HG03108 (cell line): ENCODE results near the gene KRTAP2-1.
"Not testable (repeated sequence)": the region's sequence is repeated elsewhere in the genome, so short reads cannot be mapped to it uniquely, and the experiment has no call there.

Experiments used
- ATAC-seq: cut with Tn5 transposase; IDR thresholded peaks from one replicate; pipeline ENCODE4 v1.9.1; 2021; ENCODE audit warnings: moderate library complexity; ENCODE audit not compliant: unreplicated experiment

KRTAP2-1 gene

GRCh38 chr17:41013606-41014005 is 33.5 kb downstream of the KRTAP2-1 start:
- no peak for ATAC-seq

DNA sequence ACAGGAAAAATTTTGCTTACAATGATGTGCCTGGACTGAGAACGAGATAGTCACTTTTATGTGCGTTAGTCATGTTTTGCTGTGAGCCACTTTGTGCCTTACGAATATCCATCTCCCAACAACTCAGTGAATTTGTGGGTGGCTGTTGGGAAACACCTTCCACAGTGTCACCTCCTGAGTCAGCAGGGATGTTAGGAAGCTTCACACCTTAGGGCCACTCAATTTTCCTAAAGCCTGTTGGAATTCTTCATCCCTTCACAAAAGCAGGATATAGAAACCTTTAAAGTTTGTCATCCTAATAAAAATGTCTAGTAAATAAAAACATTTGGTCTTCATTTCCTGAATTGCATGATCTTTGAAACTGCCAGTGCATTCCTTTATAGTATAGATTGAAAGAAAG is 33.9 kb downstream of the KRTAP2-1 start:
- no peak for ATAC-seq

- ATAC-seq: no peak
Observed at GRCh38 chr17:41012326-41013120, 34.6 kb downstream of the KRTAP2-1 start.

- no peak for ATAC-seq
Observed at GRCh38 chr17:41010441-41010840, 36.7 kb downstream of the KRTAP2-1 start.

DNA sequence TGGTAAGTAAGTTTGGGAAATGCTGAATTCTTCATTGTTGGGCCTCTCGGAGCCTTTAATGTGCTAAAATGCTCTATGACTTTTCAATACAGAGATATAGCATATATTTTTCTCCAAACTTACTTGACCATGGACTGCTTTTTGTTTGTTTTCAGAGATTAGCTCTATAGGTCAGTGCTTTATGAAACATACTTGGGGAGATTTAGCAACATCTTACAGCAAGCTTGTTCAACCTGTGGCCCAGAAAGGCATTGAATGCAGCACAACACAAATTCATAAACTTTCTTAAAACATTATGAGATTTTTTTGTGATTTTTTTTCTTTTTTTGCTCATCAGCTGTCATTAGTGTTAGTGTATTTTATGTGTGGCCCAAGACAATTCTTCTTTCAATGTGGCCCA is 37.2 kb downstream of the KRTAP2-1 start:
- no peak for ATAC-seq

DNA sequence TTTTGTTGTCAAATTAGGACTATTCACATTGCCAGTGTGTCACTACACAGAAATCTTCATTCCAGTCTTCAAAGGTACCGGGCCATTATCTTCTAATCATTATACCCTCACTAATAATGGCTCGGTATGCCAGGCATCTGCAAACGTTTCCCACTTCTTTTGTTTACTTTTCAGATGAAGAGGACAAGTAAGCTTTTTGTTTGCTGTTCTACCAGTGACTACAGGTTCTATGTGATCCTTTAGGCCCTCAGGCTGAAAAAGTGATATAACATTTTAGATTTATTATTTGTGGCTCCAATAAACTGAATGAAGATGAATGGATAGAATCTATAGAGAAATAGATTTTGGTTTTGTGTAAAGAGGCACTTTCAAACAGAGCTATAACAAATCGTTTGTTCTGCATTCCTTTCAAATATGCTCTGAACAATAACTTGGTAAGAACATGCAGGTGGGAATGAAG is 37.8 kb downstream of the KRTAP2-1 start:
- ATAC-seq: no peak

DNA sequence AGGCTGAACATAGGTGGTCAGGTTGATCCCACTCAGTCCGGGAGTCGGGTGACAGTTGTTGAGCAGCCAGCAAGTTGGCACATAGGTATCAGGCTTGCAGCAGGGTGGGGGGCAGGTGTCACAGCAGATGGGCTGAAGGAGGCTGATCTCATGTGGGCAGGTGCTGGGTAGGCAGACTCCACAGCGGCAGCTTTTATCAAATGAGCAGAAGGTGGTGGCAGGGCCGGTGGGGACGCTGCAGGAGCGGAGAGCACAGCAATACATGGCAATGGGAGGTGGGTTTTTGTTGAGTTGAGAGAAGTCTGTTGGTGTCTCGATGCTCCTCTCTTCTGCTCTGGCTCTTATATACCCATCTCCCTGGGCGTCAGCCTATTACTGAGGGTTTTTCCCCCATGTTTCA is 38.3 kb downstream of the KRTAP2-1 start, which contains the start of gene KRTAP3-1:
KRTAP3-1 (minus strand) TSS at position 318 of the 400 bp plus-strand sequence; CDS start at position 264, 54 bp downstream.
- ATAC-seq: no peak

DNA sequence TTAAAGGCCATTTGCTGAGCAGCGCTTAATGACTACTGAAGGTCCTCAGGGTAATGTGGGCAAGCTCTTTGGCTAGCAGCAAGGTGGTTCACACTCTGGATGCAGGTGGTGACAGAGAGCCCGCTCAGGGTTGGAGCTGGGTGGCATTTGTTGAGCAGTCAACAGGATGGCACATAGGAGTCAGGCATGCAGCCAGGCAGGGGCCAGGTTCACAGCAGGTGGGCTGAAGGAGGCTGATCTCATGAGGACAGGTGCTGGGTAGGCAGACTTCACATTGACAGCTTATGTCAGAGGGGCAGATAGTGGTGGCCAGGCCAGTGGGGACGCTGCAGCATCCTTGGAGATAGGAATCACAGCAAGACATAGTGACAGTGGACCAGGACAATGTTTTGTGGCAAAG is 42.7 kb downstream of the KRTAP2-1 start:
- no peak for ATAC-seq

DNA sequence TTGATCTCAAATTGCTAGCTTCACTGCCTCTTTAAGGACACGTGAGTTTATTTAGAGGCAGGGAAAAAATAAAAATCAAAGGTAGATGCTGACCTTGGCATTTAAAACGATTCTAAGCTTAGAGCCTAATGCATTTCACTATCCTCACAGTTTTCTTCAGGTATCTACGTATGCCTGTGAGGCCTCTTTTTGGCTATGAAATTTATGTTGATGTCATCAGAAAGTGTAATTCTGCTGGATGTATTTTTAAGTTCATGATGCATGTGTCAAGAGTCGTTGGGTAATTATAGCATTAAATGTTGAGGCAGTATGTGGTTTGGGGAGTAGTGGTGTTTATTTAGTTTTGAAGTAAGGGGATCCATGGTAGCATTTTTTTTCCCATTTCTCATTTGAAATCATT is 43.2 kb downstream of the KRTAP2-1 start:
- ATAC-seq: no peak

DNA sequence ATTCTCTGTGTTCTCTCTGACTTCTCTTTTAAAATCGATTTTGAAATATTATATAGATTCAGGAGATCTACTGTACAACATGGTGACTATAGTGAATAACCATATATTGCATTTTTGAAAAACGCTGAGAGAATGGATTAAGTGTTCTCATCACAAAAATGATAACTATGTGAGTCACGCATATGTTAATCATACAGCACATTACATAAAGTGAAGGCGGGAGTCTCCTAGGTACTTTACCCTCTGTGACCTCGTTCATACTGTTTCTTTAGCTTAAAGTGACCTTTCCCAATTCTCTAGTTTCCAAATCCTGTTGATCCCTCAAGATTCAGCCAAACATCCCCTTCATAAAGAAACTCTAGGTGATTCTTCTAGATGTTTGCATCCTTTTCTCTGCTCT is 44.3 kb downstream of the KRTAP2-1 start:
- ATAC-seq: no peak

DNA sequence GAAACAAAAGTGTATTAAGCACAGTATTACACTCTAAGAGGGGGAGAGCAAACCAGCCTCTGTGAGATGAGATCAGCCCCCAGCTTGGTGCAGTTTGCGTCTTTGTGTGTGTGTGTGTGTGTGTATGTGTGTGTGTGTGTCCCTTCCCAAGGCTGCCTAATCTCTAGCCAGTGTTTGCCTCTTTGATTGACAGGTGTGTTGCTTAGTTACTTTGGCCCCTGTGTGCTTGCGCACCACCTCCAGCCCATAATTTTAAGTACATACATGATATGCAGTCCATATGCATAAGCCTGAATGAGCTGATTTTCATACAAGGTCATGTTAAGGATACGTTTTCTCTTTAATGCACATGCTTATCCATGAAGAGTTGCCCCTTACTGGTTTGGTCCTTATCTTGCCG is 45.3 kb downstream of the KRTAP2-1 start:
- ATAC-seq: no peak

- not testable (repeated sequence) for ATAC-seq
Observed at GRCh38 chr17:40999563-40999962, 47.6 kb downstream of the KRTAP2-1 start, which contains the start of gene KRTAP3-2. KRTAP3-2 (minus strand) TSS chr17:40999906; CDS start chr17:40999853, 53 bp downstream.

DNA sequence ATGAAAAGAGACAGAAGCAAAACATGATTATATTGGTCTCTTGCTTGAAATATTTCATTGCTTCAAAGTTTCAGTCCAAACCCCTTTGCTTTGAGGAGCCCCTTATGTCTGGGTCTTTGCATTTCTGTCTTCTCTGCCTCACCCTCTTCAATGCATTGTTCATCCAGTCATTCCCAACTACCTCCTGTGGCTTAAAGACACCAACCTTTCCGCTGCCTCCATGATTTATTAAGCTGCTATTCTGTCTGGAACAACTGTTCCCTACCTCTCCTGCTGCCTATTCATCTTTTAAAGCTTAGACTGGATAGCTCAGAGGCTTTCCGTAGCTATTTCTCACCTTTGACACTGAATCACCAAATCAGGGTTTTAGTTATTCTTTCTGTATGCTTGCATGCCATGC is 49.8 kb downstream of the KRTAP2-1 start:
- ATAC-seq: no peak

DNA sequence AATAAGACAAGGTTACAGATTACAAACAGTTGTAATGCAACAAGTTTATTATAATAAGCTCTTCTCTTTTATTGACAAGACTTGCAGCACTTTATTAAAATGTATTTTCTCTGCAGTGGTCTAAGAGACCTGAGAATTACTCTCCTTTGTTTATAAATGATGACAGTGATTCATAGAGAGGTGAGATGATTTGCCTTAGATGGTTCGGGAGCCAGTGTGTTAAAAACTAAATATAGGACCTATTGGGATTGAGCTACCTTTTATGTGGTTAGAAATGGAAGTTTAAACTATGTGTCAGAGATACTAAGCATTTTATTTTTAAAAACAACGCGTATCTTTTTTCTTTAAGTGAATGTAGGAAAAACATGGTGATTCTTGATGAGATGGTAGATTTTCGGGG is 50.3 kb downstream of the KRTAP2-1 start:
- no peak for ATAC-seq
